ENCODE measurements around the gene AURKB.

The AURKB gene

DNA sequence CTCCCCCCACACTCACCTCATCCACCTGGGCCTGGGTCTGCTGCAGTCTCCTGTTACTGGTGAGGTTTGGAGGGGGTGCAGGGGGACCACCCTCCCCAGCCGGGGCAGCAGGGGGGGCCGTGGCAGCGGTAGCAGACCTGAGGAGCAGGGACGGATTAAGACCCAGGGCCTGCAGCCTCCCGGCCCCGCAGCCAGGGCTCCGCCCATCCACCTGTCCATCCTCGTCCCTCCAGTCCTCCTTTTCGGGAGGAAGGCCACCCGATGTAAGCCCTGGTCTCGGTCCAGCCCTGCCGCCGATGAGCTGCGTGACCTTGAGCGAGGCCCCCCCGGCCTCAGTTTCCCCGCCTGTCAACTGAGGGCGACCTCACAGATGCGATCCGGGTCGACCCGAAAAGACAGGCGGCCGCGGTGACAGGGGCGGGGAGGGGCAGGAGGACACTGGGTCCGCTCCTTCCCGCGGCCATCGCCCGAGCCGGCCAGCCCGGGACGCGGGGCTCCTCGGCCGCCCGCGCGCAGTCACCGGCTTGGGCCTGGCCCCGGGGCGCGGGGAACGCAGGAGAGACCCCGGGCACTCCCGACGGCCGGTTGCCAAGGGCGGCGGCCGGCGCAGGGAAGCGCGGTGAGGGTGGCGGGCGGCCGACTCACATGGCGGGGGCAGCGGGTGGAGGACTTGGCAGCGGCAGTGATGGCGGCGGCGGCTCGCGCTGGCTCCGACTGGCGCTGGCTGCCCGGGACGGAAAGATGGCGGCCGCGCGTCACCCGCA lies 48.0 kb downstream of the AURKB start, which contains the start of gene VAMP2:
Gene VAMP2 (minus strand): TSS at position 716 of the 764 bp plus-strand sequence. CDS start 69 bp downstream, at position 647.
- DNase-seq (ENCODE audit: low read depth in 3 of 3), result peak in 2 of 3 donors; percentile 66 to 72

DNA sequence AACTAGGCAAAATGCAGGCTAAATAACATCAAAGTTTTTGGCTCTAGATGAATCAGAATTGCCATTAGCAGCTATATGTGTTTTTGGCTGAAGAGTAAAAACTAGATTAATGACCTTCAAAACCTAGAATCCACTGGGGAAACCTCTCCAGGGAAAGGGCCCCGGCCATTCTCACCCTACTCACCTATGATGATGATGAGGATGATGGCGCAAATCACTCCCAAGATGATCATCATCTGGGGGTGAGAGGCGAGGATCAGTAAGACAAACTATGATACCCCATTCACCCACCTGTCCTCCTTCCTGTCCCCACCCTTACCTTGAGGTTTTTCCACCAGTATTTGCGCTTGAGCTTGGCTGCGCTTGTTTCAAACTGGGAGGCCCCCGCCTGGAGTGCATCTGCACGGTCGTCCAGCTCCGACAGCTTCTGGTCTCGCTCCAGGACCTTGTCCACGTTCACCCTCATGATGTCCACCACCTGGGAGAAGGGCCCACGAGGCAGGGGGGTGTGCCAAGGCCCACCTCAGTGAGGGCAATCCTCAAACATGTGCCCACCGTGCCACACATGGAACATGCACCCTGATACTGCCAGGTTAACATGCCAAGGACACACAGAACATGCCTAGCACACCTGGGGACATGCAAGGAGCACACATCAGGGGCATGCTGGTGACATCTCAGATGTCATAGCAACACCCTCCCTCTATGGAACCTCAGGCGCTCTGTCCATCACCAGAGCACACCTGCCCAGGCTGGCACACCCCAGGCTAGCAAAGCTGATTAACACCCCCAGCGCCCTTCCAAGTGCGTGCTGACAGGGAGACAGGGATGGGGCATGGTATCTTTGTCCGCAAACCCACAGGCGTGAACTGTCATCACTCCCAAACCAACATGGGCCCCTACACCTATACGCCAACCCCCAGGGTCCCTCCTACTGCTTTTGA lies 48.8 kb downstream of the AURKB start:
- DNase-seq (ENCODE audit: low read depth in 3 of 3), result no peak

DNA sequence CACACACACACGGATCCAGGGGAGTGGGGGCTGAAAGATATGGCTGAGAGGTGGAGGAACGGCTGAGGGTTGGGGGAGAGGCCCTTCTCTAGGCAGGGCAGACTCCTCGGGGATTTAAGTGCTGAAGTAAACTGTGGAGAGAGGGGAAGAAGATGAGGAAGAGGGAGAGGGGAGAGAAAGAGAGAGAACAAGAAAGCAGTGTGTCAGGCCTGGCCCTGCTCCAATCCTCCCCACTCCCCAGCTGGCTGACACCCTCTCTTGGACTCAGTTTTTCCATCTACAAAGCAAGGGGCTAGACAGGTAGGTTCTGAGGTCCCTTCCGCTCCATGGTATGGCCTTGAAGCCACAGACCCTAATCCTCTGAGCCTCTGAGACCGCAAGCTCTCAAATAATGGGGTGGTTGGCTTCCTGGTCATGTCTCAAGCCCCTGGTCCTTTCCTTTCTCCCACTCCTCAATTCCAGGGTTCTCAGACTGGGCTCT lies 49.6 kb downstream of the AURKB start:
- no peak for DNase-seq (ENCODE audit: low read depth in 3 of 3)

DNA sequence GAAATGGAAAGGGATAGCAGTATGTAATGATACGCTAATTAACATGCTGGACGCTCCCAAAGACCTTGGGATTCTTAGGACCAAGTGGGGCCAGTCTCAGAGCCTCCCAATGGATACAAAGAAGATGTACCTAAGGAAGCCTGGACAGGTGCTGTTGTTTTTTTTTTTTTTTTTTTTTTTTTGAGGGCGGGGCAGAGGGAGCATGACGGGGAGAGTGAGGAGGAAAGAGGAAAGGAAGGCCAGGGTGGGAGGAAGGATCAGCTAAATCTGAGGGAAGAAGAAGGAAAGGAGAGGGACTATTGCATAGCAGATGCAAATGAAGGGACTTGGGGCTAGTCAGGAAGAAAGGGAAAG lies 50.2 kb downstream of the AURKB start:
- DNase-seq (ENCODE audit: low read depth in 3 of 3), result no peak

DNA sequence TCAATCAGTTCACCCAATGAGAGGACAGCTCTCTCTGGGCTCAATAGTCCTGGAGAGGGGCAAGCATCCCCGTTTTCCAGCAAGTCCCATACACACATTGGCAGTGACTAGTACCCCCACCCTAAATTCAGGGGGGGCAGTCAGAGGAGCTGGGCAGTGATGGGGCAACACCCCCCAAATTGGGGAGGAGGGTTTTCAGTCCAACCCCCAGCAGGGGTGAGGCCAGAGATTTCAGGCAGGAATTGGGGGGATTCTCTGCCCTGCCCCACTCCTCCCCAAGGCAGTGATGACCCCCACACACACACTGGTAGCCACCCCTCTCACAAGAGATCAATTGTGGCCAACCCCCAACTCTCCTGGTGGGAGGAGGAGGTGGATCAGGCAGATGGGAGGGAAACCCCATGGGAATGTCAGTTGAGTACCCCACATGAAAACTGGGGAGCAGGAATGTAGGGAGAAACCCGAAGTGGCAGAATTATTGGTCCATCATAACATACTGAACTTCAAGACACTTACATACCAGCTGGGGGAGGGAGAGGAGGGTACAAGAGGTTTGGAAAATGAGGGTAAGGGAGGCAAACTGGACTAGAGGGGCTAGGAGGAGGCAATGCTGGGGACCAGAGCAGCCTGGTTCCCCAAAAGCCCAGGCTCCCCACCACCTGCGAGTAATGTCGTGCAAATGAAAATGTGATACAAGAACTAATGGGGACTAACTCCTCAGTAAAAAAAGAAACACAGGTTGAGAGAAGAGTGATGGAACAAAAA lies 50.7 kb downstream of the AURKB start:
- no peak for DNase-seq (ENCODE audit: low read depth in 3 of 3)

DNA sequence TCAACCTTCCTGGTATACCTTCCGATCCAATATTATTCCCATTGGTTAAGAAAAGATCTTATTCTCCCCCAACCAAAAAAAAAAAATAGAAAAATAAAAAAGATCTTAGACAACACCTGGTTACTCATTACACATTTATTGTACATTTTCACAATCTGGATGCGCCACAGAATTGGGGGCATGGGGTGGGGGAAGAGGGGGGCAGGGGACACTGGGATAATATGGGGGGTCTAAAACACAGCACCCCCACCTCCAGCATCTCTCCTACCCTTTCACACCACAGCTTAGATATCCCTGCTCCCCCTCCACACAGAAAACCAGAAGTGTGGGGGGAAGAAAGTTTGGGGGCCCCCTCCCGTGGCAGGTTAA lies 51.4 kb downstream of the AURKB start:
- no peak for DNase-seq (ENCODE audit: low read depth in 3 of 3)

DNA sequence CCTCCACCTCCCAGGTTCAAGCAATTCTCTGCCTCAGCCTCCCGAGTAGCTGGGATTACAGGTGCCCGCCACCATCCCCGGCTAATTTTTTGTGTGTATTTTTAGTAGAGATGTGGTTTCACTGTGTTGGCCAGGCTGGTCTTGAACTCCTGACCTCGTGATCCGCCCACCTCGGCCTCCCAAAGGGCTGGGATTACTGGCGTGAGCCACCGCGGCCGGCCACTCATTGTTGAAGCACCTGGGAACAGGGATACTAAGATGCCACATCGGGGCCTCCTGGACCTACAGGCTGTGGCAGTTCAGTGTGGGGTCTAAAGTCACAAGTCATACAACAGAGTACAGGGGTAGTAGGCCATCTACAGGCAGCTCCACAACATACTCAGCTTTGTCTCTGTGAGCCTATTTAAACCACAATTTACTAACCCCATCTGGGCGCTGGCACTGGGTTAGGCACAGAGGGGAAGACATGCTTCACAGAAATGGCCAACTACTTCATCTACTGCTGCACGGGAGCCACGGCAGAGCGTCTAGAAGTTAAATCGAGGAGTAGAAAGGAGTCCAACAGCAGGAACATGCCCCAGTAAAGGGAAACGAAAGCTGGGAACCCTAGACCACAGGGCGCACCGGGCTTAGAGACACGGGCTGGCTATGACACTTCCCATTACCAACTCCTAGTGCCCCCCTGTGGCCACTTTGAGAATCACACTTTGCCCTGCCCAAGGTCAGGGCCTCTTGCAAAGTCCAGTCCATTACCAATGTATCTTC lies 51.9 kb downstream of the AURKB start:
- peak; percentile 76 to 83 (median 82) for DNase-seq (ENCODE audit: low read depth in 3 of 3)

DNA sequence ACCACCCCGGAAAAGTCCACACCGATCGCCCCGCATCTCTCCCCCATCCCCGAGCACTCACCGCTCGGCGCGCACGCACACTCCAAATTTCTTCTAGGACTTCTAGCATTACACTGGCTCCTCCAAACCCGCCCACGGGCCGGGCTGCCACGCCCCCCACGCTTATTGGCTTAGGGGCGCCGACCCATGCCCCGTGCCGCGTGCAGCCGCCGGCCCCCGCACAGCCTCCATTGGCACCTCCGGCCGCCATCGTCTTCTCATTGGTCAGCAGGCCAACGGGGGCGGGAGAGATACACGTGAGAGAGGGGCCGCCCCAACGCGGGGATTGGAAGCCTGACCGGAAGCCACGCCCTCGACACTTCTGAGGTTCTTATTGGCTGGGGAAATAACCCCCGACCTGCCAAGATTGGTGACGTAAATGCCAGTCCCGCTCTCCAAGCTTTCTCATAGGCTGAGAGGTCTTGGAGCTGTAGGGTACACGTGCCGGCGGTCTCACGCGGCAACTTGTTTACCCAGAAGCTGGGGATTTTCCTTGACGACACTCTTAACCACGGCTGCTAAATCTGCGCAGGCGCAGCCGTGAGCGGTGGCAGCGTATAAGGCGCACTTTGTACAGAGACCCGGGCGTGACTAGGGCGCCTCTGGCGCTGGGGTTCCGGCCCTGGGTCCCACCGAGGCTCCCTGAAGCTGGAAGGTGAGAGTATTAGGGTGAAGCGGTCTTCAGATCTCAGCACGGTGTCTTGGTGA lies 54.0 kb downstream of the AURKB start:
- peak; percentile 100 for DNase-seq (ENCODE audit: low read depth in 3 of 3)

DNA sequence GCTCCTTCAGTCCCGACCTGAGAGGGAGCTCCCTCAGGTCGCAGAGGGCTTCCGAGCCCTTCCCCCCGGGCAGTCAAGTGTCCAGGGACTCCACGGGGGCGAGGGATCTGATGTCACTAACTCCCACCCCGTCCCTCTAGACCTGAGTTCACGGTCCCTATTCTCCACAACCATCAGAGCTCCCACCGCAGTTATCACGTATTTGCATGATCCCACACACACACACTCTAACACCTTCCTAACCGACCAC lies 54.5 kb downstream of the AURKB start:
- no peak for DNase-seq (ENCODE audit: low read depth in 3 of 3)

DNA sequence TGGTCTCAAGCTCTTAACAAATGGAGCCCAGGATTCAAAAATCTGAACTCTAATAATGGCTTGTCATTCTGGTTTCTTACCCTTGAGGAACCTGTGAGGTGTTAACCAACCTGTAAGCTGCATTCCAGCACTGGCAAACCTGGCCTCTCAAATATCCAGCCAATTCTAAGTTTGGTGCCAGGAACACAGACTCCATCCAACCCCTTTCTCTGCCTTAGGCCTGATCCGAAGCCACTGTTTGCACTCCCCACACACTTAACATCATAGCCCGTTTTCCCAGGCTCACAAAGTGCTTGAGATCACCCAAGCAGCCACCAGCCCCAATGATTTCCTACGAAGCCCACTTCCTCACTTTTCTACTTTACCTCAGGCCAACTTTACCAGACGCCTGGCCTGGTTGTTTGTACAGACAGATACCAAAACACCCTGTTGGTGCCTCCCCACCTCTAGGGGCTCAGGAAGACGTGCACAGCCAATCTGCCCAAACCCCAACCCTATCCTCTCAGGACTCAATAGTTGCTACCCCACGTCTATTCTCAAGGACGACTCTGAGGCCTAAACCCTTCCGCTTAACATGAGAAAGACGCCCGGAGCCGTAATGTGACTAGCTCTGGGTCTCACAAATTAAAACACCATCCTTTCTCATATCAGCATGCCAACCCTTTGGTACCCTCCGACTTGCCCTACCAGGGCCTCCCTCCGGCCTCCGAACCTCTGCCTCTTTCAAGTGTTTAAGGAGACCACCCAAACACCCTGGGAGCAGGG lies 55.0 kb downstream of the AURKB start:
- no peak for DNase-seq (ENCODE audit: low read depth in 3 of 3)

All from stimulated activated CD4-positive, alpha-beta T cell treated with anti-CD3 and anti-CD28 coated beads, TNF-alpha, amount 100 ng/mL, for 48 hours (primary cell).